22Rv1 (cell line): ENCODE measurements around the gene ONECUT3.

Experiments
- CTCF ChIP-seq: fragments of 450-650 bp; IDR thresholded peaks from 2 replicates; pipeline ENCODE4 v1.5.1; 2017; ENCODE audit warnings: mild to moderate bottlenecking
- ZFX ChIP-seq: fragments of 450-650 bp; IDR thresholded peaks from 2 replicates; pipeline ENCODE4 v1.6.1; 2017; ENCODE audit warnings: antibody characterized with exemption, borderline replicate concordance

- TF ChIP-seq CTCF (no peak), ZFX (no peak)
Measured at GRCh38 chr19:1783354-1783753, 30.0 kb downstream of the ONECUT3 start.
